ENCODE results near the gene SLC25A46. TPM values are rescaled to one million over a fixed set of nuclear protein-coding genes. Genes with fewer than 3 reads are reported as not detected.
A peak's percentile ranks its signal among the peaks of the same experiment; 100 is the strongest.
"Not testable (repeated sequence)": the region's sequence is repeated elsewhere in the genome, so short reads cannot be mapped to it uniquely, and the experiment has no call there.

Gene SLC25A46
- 10 to 100 TPM; 33.4 to 59.7 (median 42.3) TPM for total RNA-seq
- 10 to 100 TPM; 14.1 to 20.7 (median 14.1) TPM for polyA plus RNA-seq
- long read RNA-seq, donor 1, full-length matches to known transcripts: 13 of 13 reads
- long read RNA-seq, donor 1, partial matches to known transcripts: 0 of 13 reads
- long read RNA-seq, donor 1, other reads (novel, unspliced or antisense): 0 of 13 reads
- long read RNA-seq, donor 2, transcript SLC25A46-201 (8 exons, 2,385 nt): major isoform, 6 of 6 reads
- long read RNA-seq, donor 2, partial matches to known transcripts: 0 of 6 reads
- long read RNA-seq, donor 2, other reads (novel, unspliced or antisense): 0 of 6 reads

- TF ChIP-seq POLR2AphosphoS5 (IDR thresholded peaks at IDR 0.05) (peak; percentile 93 to 96 (median 95)), CTCF (IDR thresholded peaks at IDR 0.05 in 8 of 11, conservative IDR thresholded peaks at IDR 0.05 in 3 of 11) (no peak), POLR2A (IDR thresholded peaks at IDR 0.05) (peak in 2 of 3 donors; percentile 73 to 76)
- peak within 1 kb of the TSS; percentile 71 to 94 (median 92) for H3K4me3 ChIP-seq
- WGBS, 5 donors: 0% methylated on average over 23 to 62 of the region's 62 CpGs
- peak within 1 kb of the TSS; percentile 80 to 97 (median 94) for H3K27ac ChIP-seq
- peaks cover 15 to 64% (median 37%) of the 10 kb centered on the region in 6 donors for H3K4me1 ChIP-seq
- intact Hi-C loops (cut with DNase I; ENCODE audit: low total_unique reads): loop anchor here (5.0 kb wide), 1 partner anchor 358 kb away; no protein-coding TSS in a partner anchor
- H3K27me3 ChIP-seq (replicated peaks in 1 of 7): peaks cover 0 to 5% (median 0%) of the 10 kb centered on the region in 7 donors
- H3K9me3 ChIP-seq: no peaks in the 10 kb centered on the region
- DNase-seq: peak; percentile 95
- peaks cover 0 to 6% (median 0%) of the 10 kb centered on the region in 6 donors for H3K36me3 ChIP-seq
These were observed at the start of gene SLC25A46 for GRCh38 chr5:110738812-110739651. SLC25A46 (plus strand) TSS chr5:110739007; CDS start chr5:110739120, 113 bp downstream.

DNA sequence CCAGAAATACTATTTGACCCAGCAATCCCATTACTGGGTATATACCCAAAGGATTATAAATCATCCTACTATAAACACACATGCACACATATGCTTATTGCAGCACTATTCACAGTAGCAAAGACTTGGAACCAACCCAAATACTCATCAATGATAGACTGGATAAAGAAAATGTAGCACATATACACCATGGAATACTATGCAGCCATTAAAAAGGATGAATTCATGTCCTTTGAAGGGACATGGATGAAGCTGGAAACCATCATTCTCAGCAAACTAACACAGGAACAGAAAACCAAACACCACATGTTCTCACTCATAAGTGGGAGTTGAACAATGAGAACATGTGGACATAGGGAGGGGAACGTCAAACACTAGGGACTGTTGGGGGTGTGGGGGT is 48.2 kb upstream of the SLC25A46 start:
- H3K36me3 ChIP-seq; DNase-seq; H3K27ac ChIP-seq; H3K4me3 ChIP-seq; intact Hi-C loops (cut with DNase I; ENCODE audit: low total_unique reads); H3K9me3 ChIP-seq; H3K27me3 ChIP-seq (replicated peaks in 1 of 7); H3K4me1 ChIP-seq: not testable (repeated sequence)
- 81 to 100% (median 91%) methylated on average over 1 of the region's 1 CpG for WGBS, 5 donors

GRCh38 chr5:110692669-110693068 is 46.1 kb upstream of the SLC25A46 start:
- 72 to 87% (median 77%) methylated on average over 4 to 5 of the region's 5 CpGs for WGBS, 5 donors
- H3K27me3 ChIP-seq (replicated peaks in 1 of 7); DNase-seq: not testable (repeated sequence)

GRCh38 chr5:110702300-110702699 is 36.5 kb upstream of the SLC25A46 start:
- no peak overlapping the region for H3K27ac ChIP-seq
- H3K9me3 ChIP-seq: no peaks in the 10 kb centered on the region
- H3K4me1 ChIP-seq: no peaks in the 10 kb centered on the region
- no peak for TF ChIP-seq POLR2AphosphoS5 (IDR thresholded peaks at IDR 0.05)
- TF ChIP-seq CTCF (IDR thresholded peaks at IDR 0.05 in 8 of 11, conservative IDR thresholded peaks at IDR 0.05 in 3 of 11): no peak
- TF ChIP-seq POLR2A (IDR thresholded peaks at IDR 0.05): no peak
- WGBS, 5 donors: 60 to 77% (median 76%) methylated on average over 1 of the region's 1 CpG
- intact Hi-C loops (cut with DNase I; ENCODE audit: low total_unique reads): no loop called here
- no peaks in the 10 kb centered on the region for H3K27me3 ChIP-seq (replicated peaks in 1 of 7)
- no peaks in the 10 kb centered on the region for H3K36me3 ChIP-seq
- H3K4me3 ChIP-seq: no peak overlapping the region
- DNase-seq: no peak

More at GRCh38 chr5:110692669-110693068, 46.1 kb upstream of the SLC25A46 start:
- H3K27ac ChIP-seq; H3K4me1 ChIP-seq; H3K4me3 ChIP-seq; intact Hi-C loops (cut with DNase I; ENCODE audit: low total_unique reads); H3K36me3 ChIP-seq: not testable (repeated sequence)
- H3K9me3 ChIP-seq: peaks cover 0 to 10% (median 4%) of the 10 kb centered on the region in 8 donors

DNA sequence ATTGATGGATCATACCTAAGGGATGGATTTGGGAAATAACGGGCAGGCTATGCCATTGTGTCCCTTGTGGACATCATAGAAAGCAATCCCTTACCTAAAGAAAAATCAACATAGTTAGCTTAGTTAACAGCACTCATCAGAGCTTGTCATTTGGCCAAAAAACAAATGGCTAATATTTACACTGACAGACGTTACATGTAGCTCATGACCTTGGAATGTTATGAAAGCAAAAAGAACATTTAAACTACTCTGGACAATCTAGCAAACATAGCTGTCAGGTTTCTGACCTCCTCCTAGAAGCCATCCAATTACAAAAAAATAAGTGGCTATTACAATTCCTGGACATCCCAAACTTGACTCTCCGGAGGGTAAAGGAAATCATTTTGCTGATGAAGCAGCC is 36.1 kb upstream of the SLC25A46 start:
- Histone ChIP-seq H3K4me3 (no peak overlapping the region), H3K27me3 (replicated peaks in 1 of 7) (no peaks in the 10 kb centered on the region), H3K27ac (no peak overlapping the region), H3K36me3 (no peaks in the 10 kb centered on the region), H3K9me3 (no peaks in the 10 kb centered on the region), H3K4me1 (no peaks in the 10 kb centered on the region)
- TF ChIP-seq POLR2AphosphoS5 (IDR thresholded peaks at IDR 0.05) (no peak), POLR2A (IDR thresholded peaks at IDR 0.05) (no peak), CTCF (IDR thresholded peaks at IDR 0.05 in 8 of 11, conservative IDR thresholded peaks at IDR 0.05 in 3 of 11) (no peak)
- no peak for DNase-seq
- intact Hi-C loops (cut with DNase I; ENCODE audit: low total_unique reads): no loop called here
- 57 to 74% (median 66%) methylated on average over 3 of the region's 3 CpGs for WGBS, 5 donors
